ENCODE results near the gene STK39.

Gene STK39

GRCh38 chr2:168165985-168166901 is 81.2 kb downstream of the STK39 start:
- DNase-seq (ENCODE audit: low read depth in 2 of 3, low spot score in 1 of 3): no peak

GRCh38 chr2:168165397-168165796 is 82.0 kb downstream of the STK39 start:
- no peak for DNase-seq (ENCODE audit: low read depth in 2 of 3, low spot score in 1 of 3)

GRCh38 chr2:168160897-168161296 is 86.5 kb downstream of the STK39 start:
- no peak for DNase-seq (ENCODE audit: low read depth in 2 of 3, low spot score in 1 of 3)

- DNase-seq (ENCODE audit: low read depth in 2 of 3, low spot score in 1 of 3): no peak
Observed at GRCh38 chr2:168159754-168160585, 87.4 kb downstream of the STK39 start.

- no peak for DNase-seq (ENCODE audit: low read depth in 2 of 3, low spot score in 1 of 3)
Observed at GRCh38 chr2:168158586-168158985, 88.8 kb downstream of the STK39 start.

GRCh38 chr2:168157926-168158325 is 89.5 kb downstream of the STK39 start:
- DNase-seq (ENCODE audit: low read depth in 2 of 3, low spot score in 1 of 3): no peak

GRCh38 chr2:168157070-168157469 is 90.3 kb downstream of the STK39 start:
- DNase-seq (ENCODE audit: low read depth in 2 of 3, low spot score in 1 of 3): no peak

GRCh38 chr2:168156661-168157060 is 90.7 kb downstream of the STK39 start:
- no peak for DNase-seq (ENCODE audit: low read depth in 2 of 3, low spot score in 1 of 3)

- no peak for DNase-seq (ENCODE audit: low read depth in 2 of 3, low spot score in 1 of 3)
Observed at GRCh38 chr2:168155680-168156079, 91.7 kb downstream of the STK39 start.

- DNase-seq (ENCODE audit: low read depth in 2 of 3, low spot score in 1 of 3): no peak
Observed at GRCh38 chr2:168155046-168155445, 92.3 kb downstream of the STK39 start.

- no peak for DNase-seq (ENCODE audit: low read depth in 2 of 3, low spot score in 1 of 3)
Observed at GRCh38 chr2:168152902-168153530, 94.4 kb downstream of the STK39 start.

GRCh38 chr2:168149986-168150385 is 97.4 kb downstream of the STK39 start:
- no peak for DNase-seq (ENCODE audit: low read depth in 2 of 3, low spot score in 1 of 3)

- no peak for DNase-seq (ENCODE audit: low read depth in 2 of 3, low spot score in 1 of 3)
Observed at GRCh38 chr2:168149150-168149974, 98.0 kb downstream of the STK39 start.

- DNase-seq (ENCODE audit: low read depth in 2 of 3, low spot score in 1 of 3): no peak
Observed at GRCh38 chr2:168147830-168148794, 99.3 kb downstream of the STK39 start.

- DNase-seq (ENCODE audit: low read depth in 2 of 3, low spot score in 1 of 3): no peak
Observed at GRCh38 chr2:168146892-168147810, 100.2 kb downstream of the STK39 start.

- DNase-seq (ENCODE audit: low read depth in 2 of 3, low spot score in 1 of 3): no peak
Observed at GRCh38 chr2:168145426-168146310, 101.7 kb downstream of the STK39 start.

- no peak for DNase-seq (ENCODE audit: low read depth in 2 of 3, low spot score in 1 of 3)
Observed at GRCh38 chr2:168145011-168145410, 102.4 kb downstream of the STK39 start.

GRCh38 chr2:168143813-168144212 is 103.6 kb downstream of the STK39 start:
- no peak for DNase-seq (ENCODE audit: low read depth in 2 of 3, low spot score in 1 of 3)
